Esophagus muscularis mucosa (tissue), 4 donors: ENCODE measurements around the gene ATP6V0E1.

Experiments used
- CTCF ChIP-seq, 3 experiments: fragments of 200-600 bp in 2 of 3; fragments of 450-650 bp in 1 of 3; sonication (generic) in 2 of 3; IDR thresholded peaks; one replicate each; pipeline ENCODE4 v1.5.1; 2017 to 2019; ENCODE audit warnings: antibody characterized with exemption in 3 of 3, mild to moderate bottlenecking in 2 of 3, moderate library complexity in 1 of 3
- EP300 ChIP-seq: sonication (generic); formaldehyde crosslinking; IDR thresholded peaks from one replicate; pipeline ENCODE4 v1.6.1; 2017; ENCODE audit warnings: antibody characterized with exemption
- POLR2A ChIP-seq: fragments of 450-650 bp; IDR thresholded peaks from one replicate; pipeline ENCODE4 v1.6.1; 2017; ENCODE audit warnings: antibody characterized with exemption, moderate library complexity, mild to moderate bottlenecking, low read depth
- POLR2AphosphoS5 ChIP-seq, 2 donors: sonication (generic); formaldehyde crosslinking; IDR thresholded peaks; one replicate each; pipeline ENCODE4 v1.6.1; 2017; ENCODE audit warnings: antibody characterized with exemption in 2 of 2

- TF ChIP-seq CTCF (IDR thresholded peaks at IDR 0.05), result no peak
- TF ChIP-seq EP300, result no peak
- no peak for TF ChIP-seq POLR2A
- no peak for TF ChIP-seq POLR2AphosphoS5 (IDR thresholded peaks at IDR 0.05)
Measured at GRCh38 chr5:172946146-172946545, 37.4 kb upstream of the ATP6V0E1 start.
